HG03469 (cell line): Measurements from ENCODE around the gene INTS1.
"Not testable (repeated sequence)": the region's sequence is repeated elsewhere in the genome, so short reads cannot be mapped to it uniquely, and the experiment has no call there.

Source experiments
- ATAC-seq: cut with Tn5 transposase; IDR thresholded peaks from one replicate; pipeline ENCODE4 v1.9.1; 2021; ENCODE audit warnings: mild to moderate bottlenecking, moderate library complexity, moderate number of reproducible peaks; ENCODE audit not compliant: unreplicated experiment

INTS1 gene

GRCh38 chr7:1531263-1531978, 27.2 kb upstream of the INTS1 start:
- ATAC-seq: no peak

GRCh38 chr7:1530946-1531262, 26.7 kb upstream of the INTS1 start:
- no peak for ATAC-seq

- no peak for ATAC-seq
These were observed 25.4 kb upstream of the INTS1 start for GRCh38 chr7:1529383-1530116.

GRCh38 chr7:1526271-1526754, 22.1 kb upstream of the INTS1 start:
- ATAC-seq: no peak

GRCh38 chr7:1525409-1525808, 21.2 kb upstream of the INTS1 start:
- ATAC-seq: no peak

- ATAC-seq: no peak
These were observed 19.7 kb upstream of the INTS1 start for GRCh38 chr7:1523844-1524243.

GRCh38 chr7:1523208-1523607, 19.0 kb upstream of the INTS1 start:
- no peak for ATAC-seq

- no peak for ATAC-seq
These were observed 17.3 kb upstream of the INTS1 start for GRCh38 chr7:1521456-1521855.

- no peak for ATAC-seq
These were observed 16.5 kb upstream of the INTS1 start for GRCh38 chr7:1520539-1521234.

- ATAC-seq: not testable (repeated sequence)
These were observed 15.2 kb upstream of the INTS1 start for GRCh38 chr7:1519322-1519922.

- ATAC-seq: no peak
These were observed 12.5 kb upstream of the INTS1 start for GRCh38 chr7:1516586-1517251.

GRCh38 chr7:1515509-1515967, 11.3 kb upstream of the INTS1 start:
- not testable (repeated sequence) for ATAC-seq

- ATAC-seq: no peak
These were observed 10.8 kb upstream of the INTS1 start for GRCh38 chr7:1514995-1515401.

- ATAC-seq: no peak
These were observed 10.2 kb upstream of the INTS1 start for GRCh38 chr7:1514407-1514806.

- ATAC-seq: no peak
These were observed 9.5 kb upstream of the INTS1 start for GRCh38 chr7:1513657-1514095.

- ATAC-seq: no peak
These were observed 8.8 kb upstream of the INTS1 start for GRCh38 chr7:1512781-1513656.

GRCh38 chr7:1511444-1512422, 7.5 kb upstream of the INTS1 start:
- no peak for ATAC-seq

GRCh38 chr7:1510780-1511154, 6.6 kb upstream of the INTS1 start:
- no peak for ATAC-seq

GRCh38 chr7:1509226-1509625, 5.0 kb upstream of the INTS1 start:
- ATAC-seq: no peak
